ENCODE measurements around the gene MEF2B. TPM values are rescaled to one million over a fixed set of nuclear protein-coding genes. Genes with fewer than 3 reads are reported as not detected.
A peak's percentile ranks its signal among the peaks of the same experiment; 100 is the strongest.

Gene MEF2B
- total and polyA plus RNA-seq, 10 of the 15 experiments (the other 5 are each of a cell fraction or from before 2014, with no cell fraction given) = 0.09 to 33.0 (median 8.9) TPM

GRCh38 chr19:19110410-19111135, 59.5 kb downstream of the MEF2B start:
- Histone ChIP-seq H3K9ac (ENCODE audit: control insufficient read depth, insufficient read depth, low read length) (no peak overlapping the region), H3K79me2 (ENCODE audit: control insufficient read depth, insufficient read depth, low read length) (no peaks in the 10 kb centered on the region), H3K4me1 (ENCODE audit: control insufficient read depth, insufficient read depth, low read length) (no peaks in the 10 kb centered on the region), H3K36me3 (ENCODE audit: control insufficient read depth in 2 of 2, insufficient read depth in 2 of 2, low read length in 1 of 2) (no peaks in the 10 kb centered on the region), H3K27me3 (replicated peaks in 1 of 2; ENCODE audit: control insufficient read depth in 2 of 2, insufficient read depth in 2 of 2, low read length in 1 of 2) (no peaks in the 10 kb centered on the region), H3K4me2 (ENCODE audit: control insufficient read depth, insufficient read depth) (no peak overlapping the region), H4K20me1 (ENCODE audit: control insufficient read depth, insufficient read depth) (no peaks in the 10 kb centered on the region), H2AFZ (ENCODE audit: control insufficient read depth, low read depth, low read length) (no peak overlapping the region), H3K4me3 (no peak overlapping the region), H3K27ac (ENCODE audit: control insufficient read depth, insufficient read depth) (no peak overlapping the region), H3K9me3 (replicated peaks; ENCODE audit: control insufficient read depth, insufficient read depth, low read length) (no peaks in the 10 kb centered on the region)
- ATAC-seq (peak; percentile 55), DNase-seq (ENCODE audit: low read depth, low spot score) (no peak), FAIRE-seq (no peak)
- 44% methylated on average over 52 of the region's 66 CpGs for WGBS (ENCODE audit: insufficient coverage, insufficient replicate concordance, low lambda C conversion rate, missing lambda C conversion rate)
- ChIA-PET SMC1A (ENCODE audit: uncharacterized antibody, unreplicated experiment) (no interaction called here), RAD21 (ENCODE audit: unreplicated experiment) (no interaction called here), POLR2A (interaction anchor here (0.6 kb wide), 1 partner anchor 108 kb away, joined by 3 read pairs; no protein-coding TSS in a partner anchor), CTCF (no interaction called here)
- intact Hi-C loops (cut with micrococcal nuclease; ENCODE audit: unreplicated experiment) (loop anchor here (5.0 kb wide), 1 partner anchor 58 kb away; no protein-coding TSS in a partner anchor), in situ Hi-C loops (cut with MboI) (no loop called here)
- TF ChIP-seq EZH2 (IDR thresholded peaks at IDR 0.05; ENCODE audit: borderline replicate concordance, control insufficient read depth, low read depth, low read length) (no peak), BMI1 (IDR thresholded peaks at IDR 0.05; ENCODE audit: borderline replicate concordance) (no peak), MYB (IDR thresholded peaks at IDR 0.05; ENCODE audit: borderline replicate concordance, low read depth, low read length) (no peak), TARDBP (IDR thresholded peaks at IDR 0.05; ENCODE audit: borderline replicate concordance) (no peak), MYC (IDR thresholded peaks at IDR 0.05; ENCODE audit: insufficient read depth, insufficient read length, insufficient replicate concordance, low read length, severe bottlenecking) (no peak), RFX5 (IDR thresholded peaks at IDR 0.05; ENCODE audit: low read depth, low read length) (no peak), ZBTB4 (CRISPR knock-in tag; IDR thresholded peaks at IDR 0.05) (no peak), SRF (IDR thresholded peaks at IDR 0.05; ENCODE audit: low read depth in 2 of 2, low read length in 2 of 2) (no peak), PBX3 (IDR thresholded peaks at IDR 0.05; ENCODE audit: insufficient replicate concordance, low read depth, low read length) (no peak), STAT3 (IDR thresholded peaks at IDR 0.05; ENCODE audit: low read depth, low read length) (no peak), HDAC2 (IDR thresholded peaks at IDR 0.05) (no peak), CTCF (IDR thresholded peaks at IDR 0.05 in 2 of 3, conservative IDR thresholded peaks at IDR 0.05 in 1 of 3; ENCODE audit: control insufficient read depth in 2 of 3, extremely low read depth in 1 of 3, insufficient read depth in 1 of 3, low read depth in 3 of 3, low read length in 3 of 3) (peak; percentile 27 to 35 (median 30); a peak in 4 of 6 replicates), TCF3 (IDR thresholded peaks at IDR 0.05; ENCODE audit: borderline replicate concordance, insufficient read depth, low read depth, low read length) (no peak), BHLHE40 (IDR thresholded peaks at IDR 0.05; ENCODE audit: borderline replicate concordance in 1 of 2, low read depth in 2 of 2, low read length in 1 of 2) (no peak; a peak in 1 of 4 replicates), HDAC6 (IDR thresholded peaks at IDR 0.05; ENCODE audit: unreplicated experiment) (peak; percentile 23), POLR2AphosphoS5 (IDR thresholded peaks at IDR 0.05; ENCODE audit: low read length) (no peak), JUND (IDR thresholded peaks at IDR 0.05; ENCODE audit: low read depth, low read length) (no peak)
- BruUV-seq (replicated peaks) = no TSS peak
